Lung (tissue), 12 donors: ENCODE results near the gene CENPA. TPM values are rescaled to one million over a fixed set of nuclear protein-coding genes. Genes with fewer than 3 reads are reported as not detected.
"Not testable (repeated sequence)": the region's sequence is repeated elsewhere in the genome, so short reads cannot be mapped to it uniquely, and the experiment has no call there.

Experiments
- ATAC-seq: fragments of 200-7000 bp; cut with Tn5 transposase; one replicate; pipeline ENCODE4 v1.9.1; 2020; ENCODE audit warnings: moderate number of reproducible peaks; ENCODE audit not compliant: insufficient read depth, low FRiP score
- DNase-seq, 3 donors: peaks; one replicate each; pipeline ENCODE4 v3.0.0-alpha.2; 2013 to 2017
- H3K27ac ChIP-seq, 2 donors: one replicate each; pipeline ENCODE4 v1.5.1; 2013; ENCODE audit warnings: mild to moderate bottlenecking in 2 of 2, moderate library complexity in 2 of 2, control low read depth in 1 of 2, inconsistent platforms in 1 of 2, low read depth in 1 of 2, low read length in 1 of 2
- H3K27me3 ChIP-seq, 3 donors: one replicate each; pipeline ENCODE4 v1.5.1; 2013; ENCODE audit warnings: low read length in 2 of 3; ENCODE audit not compliant: control insufficient read depth in 3 of 3, insufficient read depth in 3 of 3
- H3K36me3 ChIP-seq, 4 donors: one replicate each; pipeline ENCODE4 v1.5.1; 2013; ENCODE audit warnings: low read length in 4 of 4, mild to moderate bottlenecking in 1 of 4, moderate library complexity in 1 of 4; ENCODE audit not compliant: control insufficient read depth in 4 of 4, insufficient read depth in 4 of 4
- H3K4me1 ChIP-seq, 5 donors: one replicate each; pipeline ENCODE4 v1.5.1; 2013; ENCODE audit warnings: low read length in 5 of 5, mild to moderate bottlenecking in 2 of 5, moderate library complexity in 1 of 5; ENCODE audit not compliant: control insufficient read depth in 5 of 5, insufficient read depth in 5 of 5
- H3K4me3 ChIP-seq: one replicate; pipeline ENCODE4 v1.5.1; 2013; ENCODE audit warnings: mild to moderate bottlenecking, control low read depth, moderate library complexity
- H3K9ac ChIP-seq, 2 donors: one replicate each; pipeline ENCODE4 v1.5.1; 2013; ENCODE audit warnings: low read length in 2 of 2, control low read depth in 1 of 2; ENCODE audit not compliant: insufficient read depth in 1 of 2
- H3K9me3 ChIP-seq, 4 donors: one replicate each; pipeline ENCODE4 v1.5.1; 2013; ENCODE audit warnings: low read length in 3 of 4, mild to moderate bottlenecking in 1 of 4, moderate library complexity in 1 of 4; ENCODE audit not compliant: control insufficient read depth in 4 of 4, insufficient read depth in 3 of 4
- CTCF ChIP-seq: IDR thresholded peaks from 2 replicates; pipeline ENCODE4 v1.5.1; 2012; ENCODE audit warnings: mild to moderate bottlenecking; ENCODE audit errors: control extremely low read depth, extremely low read depth
- WGBS, 2 donors: extraction: QIAGEN DNeasy Blood & Tissue Kit; methylation state at CpG; one replicate each; pipeline ENCODE4 v1.1.7; 2013; 5-methylcytosine and 5-hydroxymethylcytosine counted together
- polyA plus RNA-seq, 2 donors: library from polyadenylated mRNA; stranded (reverse); fragments of 200-250 nt; gene quantifications; one replicate each; pipeline ENCODE4 v1.2.1, GENCODE V29; 2013
- total RNA-seq, 2 donors: library from RNA; depleted of rRNA in 1 of 2; stranded (reverse); fragments of >200 nt in 1 of 2; gene quantifications; one replicate each; pipeline ENCODE4 v1.2.1, GENCODE V29; 2014 to 2021
- donor health status: control.
- donor health status: control.
- donor health status: Bipolar disorder and iron deficiency.
- donor health status: healthy.
- donor health status: DM: yes; HTN: yes; CAD: no.

Gene CENPA
- total and polyA plus RNA-seq, 4 donors = 0.71 to 1.5 (median 0.95) TPM

GRCh38 chr2:26812731-26813130 lies 26.9 kb downstream of the CENPA start:
- Histone ChIP-seq H3K27me3 (peaks cover 0 to under 1% (median 0%) of the 10 kb centered on the region in 3 donors), H3K9me3 (no peaks in the 10 kb centered on the region), H3K4me3 (no peak overlapping the region), H3K4me1 (no peaks in the 10 kb centered on the region), H3K27ac (no peak overlapping the region), H3K36me3 (no peaks in the 10 kb centered on the region), H3K9ac (no peak overlapping the region)
- no peak for ATAC-seq
- no peak for DNase-seq
- 94 to 100% methylated on average over 3 of the region's 3 CpGs for WGBS, 2 donors
- TF ChIP-seq CTCF = no peak

DNA sequence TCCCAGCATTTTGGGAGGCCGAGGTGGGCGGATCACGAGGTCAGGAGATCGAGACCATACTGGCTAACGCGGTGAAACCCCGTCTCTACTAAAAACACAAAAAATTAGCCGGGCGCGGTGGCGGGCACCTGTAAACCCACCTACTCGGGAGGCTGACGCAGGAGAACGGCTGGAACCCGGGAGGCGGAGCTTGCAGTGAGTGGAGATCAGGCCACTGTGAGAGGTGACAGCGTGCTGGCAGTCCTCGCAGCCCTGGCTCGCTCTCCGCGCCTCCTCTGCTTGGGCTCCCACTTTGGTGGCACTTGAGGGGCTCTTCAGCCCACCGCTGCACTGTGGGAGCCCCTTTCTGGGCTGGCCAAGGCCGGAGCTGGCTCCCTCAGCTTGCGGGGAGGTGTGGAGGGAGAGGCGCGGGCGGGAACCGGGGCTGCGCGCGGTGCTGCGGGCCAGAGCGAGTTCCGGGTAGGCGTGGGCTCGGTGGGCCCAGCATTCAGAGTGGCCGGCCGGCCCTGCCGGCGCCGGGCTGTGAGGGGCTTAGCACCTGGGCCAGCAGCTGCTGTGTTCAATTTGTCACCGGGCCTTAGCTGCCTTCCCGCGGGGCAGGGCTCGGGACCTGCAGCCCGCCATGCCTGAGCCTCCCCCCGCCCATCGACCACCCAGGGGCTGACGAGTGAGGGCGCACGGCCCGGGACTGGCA lies 28.4 kb downstream of the CENPA start:
- WGBS, 2 donors = 92 to 95% methylated on average over 47 to 52 of the region's 52 CpGs
- H3K9ac ChIP-seq, H3K27me3 ChIP-seq, ATAC-seq, DNase-seq, H3K9me3 ChIP-seq, H3K4me3 ChIP-seq, H3K36me3 ChIP-seq, H3K4me1 ChIP-seq, H3K27ac ChIP-seq: not testable (repeated sequence)

DNA sequence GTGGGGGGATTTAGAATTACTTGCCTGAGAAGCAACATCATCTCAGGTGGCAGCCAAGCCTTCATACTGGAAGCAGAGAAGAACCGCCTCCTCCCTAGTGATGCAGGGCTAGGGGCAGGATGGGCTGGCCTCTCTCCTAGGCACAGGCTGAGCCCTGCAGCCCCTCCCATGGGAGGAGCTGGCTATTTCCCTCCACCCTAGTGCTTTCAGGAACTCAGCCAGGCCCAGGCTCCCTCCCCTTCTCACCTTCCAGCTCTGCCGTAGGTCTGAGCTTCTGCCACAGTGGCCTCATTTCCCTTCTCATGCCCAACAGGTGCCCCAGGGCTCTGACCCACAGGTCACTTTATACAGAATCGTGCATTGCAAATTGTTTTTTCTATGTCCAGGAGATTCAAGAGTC lies 31.0 kb downstream of the CENPA start:
- DNase-seq (no peak), ATAC-seq (no peak)
- no peak overlapping the region for H3K27ac ChIP-seq
- 51 to 54% methylated on average over 3 of the region's 3 CpGs for WGBS, 2 donors
- peaks cover 0 to 3% (median 0%) of the 10 kb centered on the region in 3 donors for H3K27me3 ChIP-seq
- no peak overlapping the region for H3K9ac ChIP-seq
- H3K4me1 ChIP-seq = no peaks in the 10 kb centered on the region
- no peaks in the 10 kb centered on the region for H3K36me3 ChIP-seq
- TF ChIP-seq CTCF = no peak
- H3K4me3 ChIP-seq = no peak overlapping the region
- no peaks in the 10 kb centered on the region for H3K9me3 ChIP-seq

DNA sequence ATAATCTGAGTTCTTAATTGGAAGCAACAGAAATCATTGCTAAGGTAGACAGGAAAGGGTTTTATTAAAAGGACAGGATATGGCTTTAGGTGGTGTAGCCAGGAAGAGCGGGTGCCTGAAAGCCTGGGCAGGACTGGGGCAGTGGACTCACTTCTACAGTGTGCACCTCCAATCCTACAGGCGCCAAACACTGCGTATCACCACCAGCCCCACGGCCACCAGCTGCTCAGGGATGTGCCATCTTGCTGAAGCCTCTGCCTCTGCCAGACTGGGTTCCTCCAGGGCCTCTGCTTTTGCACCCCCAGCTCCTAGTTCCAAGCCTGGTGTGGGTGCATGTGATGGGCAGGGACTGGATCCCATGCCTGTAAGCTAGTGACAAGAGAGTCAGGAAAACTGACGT lies 32.4 kb downstream of the CENPA start:
- WGBS, 2 donors = 73 to 85% methylated on average over 5 of the region's 5 CpGs
- DNase-seq = no peak
- peaks cover 0 to 3% (median 0%) of the 10 kb centered on the region in 3 donors for H3K27me3 ChIP-seq

More for the DNA sequence above, 32.4 kb downstream of the CENPA start:
- TF ChIP-seq CTCF = no peak
- H3K4me1 ChIP-seq = no peaks in the 10 kb centered on the region
- H3K9me3 ChIP-seq = no peaks in the 10 kb centered on the region
- H3K36me3 ChIP-seq = no peaks in the 10 kb centered on the region
- no peak for ATAC-seq
- H3K27ac ChIP-seq = no peak overlapping the region
- no peak overlapping the region for H3K4me3 ChIP-seq
- H3K9ac ChIP-seq = no peak overlapping the region
